WTC11 (cell line): ENCODE data around the gene NLRC5. TPM values are rescaled to one million over a fixed set of nuclear protein-coding genes. Genes with fewer than 3 reads are reported as not detected.

Experiments used
- ATAC-seq: fragments of 200-7000 bp; cut with Tn5 transposase; 2 replicates; pipeline ENCODE4 v1.10.0; 2021; ENCODE audit warnings: mild to moderate bottlenecking, moderate library complexity
- CTCF ChIA-PET: fragments of 300-600 bp; sonication (Branson Sonifier 250); formaldehyde crosslinking; loops from one replicate; lab custom pipeline; 2021; ENCODE audit warnings: antibody characterized with exemption; lab: Charles Lee
- POLR2A ChIA-PET: fragments of 350-600 bp; sonication (Branson Sonifier 250); formaldehyde crosslinking; loops from one replicate; lab custom pipeline; 2021; ENCODE audit warnings: antibody characterized with exemption; lab: Charles Lee
- DNase-seq: peaks from one replicate; pipeline ENCODE4 v3.0.0; 2021; ENCODE audit warnings: low spot score
- H3K27ac Mint-ChIP-seq: 2 replicates; pipeline ENCODE4 v1.8.0; 2021; ENCODE audit warnings: mixed read lengths
- H3K27me3 Mint-ChIP-seq: 2 replicates; pipeline ENCODE4 v1.8.0; 2021; ENCODE audit warnings: low read depth, mild to moderate bottlenecking, moderate library complexity, mixed read lengths
- H3K36me3 Mint-ChIP-seq: 2 replicates; pipeline ENCODE4 v1.8.0; 2021; ENCODE audit warnings: mixed read lengths
- H3K4me1 Mint-ChIP-seq: 2 replicates; pipeline ENCODE4 v1.8.0; 2022; ENCODE audit warnings: mixed read lengths
- H3K4me3 Mint-ChIP-seq: 2 replicates; pipeline ENCODE4 v1.8.0; 2021; ENCODE audit warnings: mild to moderate bottlenecking, moderate library complexity, mixed read lengths
- H3K9me3 Mint-ChIP-seq: 2 replicates; pipeline ENCODE4 v1.8.0; 2021; ENCODE audit warnings: mixed read lengths
- ATF1 ChIP-seq: sonication (generic); formaldehyde crosslinking; IDR thresholded peaks from 2 replicates; pipeline ENCODE4 v1.8.1; 2023; ENCODE audit warnings: mild to moderate bottlenecking, moderate library complexity, missing genetic modification reagents
- ATF6 ChIP-seq: sonication (generic); formaldehyde crosslinking; IDR thresholded peaks from 2 replicates; pipeline ENCODE4 v1.8.1; 2023; ENCODE audit warnings: mild to moderate bottlenecking, missing genetic modification reagents
- ERG ChIP-seq: fragments of 250-450 bp; sonication (Bioruptor Pico); IDR thresholded peaks from 2 replicates; pipeline ENCODE4 v1.8.0; 2021; ENCODE audit warnings: mild to moderate bottlenecking
- HMGA2 ChIP-seq: fragments of 250-450 bp; sonication (Bioruptor Pico); IDR thresholded peaks from 2 replicates; pipeline ENCODE4 v1.4.0; 2021; ENCODE audit warnings: mild to moderate bottlenecking, moderate library complexity
- MAX ChIP-seq: sonication (generic); formaldehyde crosslinking; IDR thresholded peaks from 2 replicates; pipeline ENCODE4 v1.8.0; 2022; ENCODE audit warnings: mild to moderate bottlenecking, missing genetic modification reagents
- MLX ChIP-seq: sonication (generic); formaldehyde crosslinking; IDR thresholded peaks from 2 replicates; pipeline ENCODE4 v1.8.1; 2023; ENCODE audit warnings: mild to moderate bottlenecking, missing genetic modification reagents, moderate library complexity
- NFE2L1 ChIP-seq: sonication (generic); formaldehyde crosslinking; IDR thresholded peaks from 2 replicates; pipeline ENCODE4 v1.8.1; 2023; ENCODE audit warnings: missing genetic modification reagents
- NR1H2 ChIP-seq: sonication (generic); formaldehyde crosslinking; IDR thresholded peaks from 2 replicates; pipeline ENCODE4 v1.9.0; 2021; ENCODE audit warnings: mild to moderate bottlenecking, moderate library complexity, missing genetic modification reagents
- SMAD4 ChIP-seq: sonication (generic); formaldehyde crosslinking; IDR thresholded peaks from 2 replicates; pipeline ENCODE4 v1.8.0; 2022; ENCODE audit warnings: mild to moderate bottlenecking, missing genetic modification reagents
- SP1 ChIP-seq: sonication (generic); formaldehyde crosslinking; conservative IDR thresholded peaks from 2 replicates; pipeline ENCODE4 v1.8.1; 2022; ENCODE audit warnings: missing genetic modification reagents
- ZBTB43 ChIP-seq: sonication (generic); formaldehyde crosslinking; IDR thresholded peaks from 2 replicates; pipeline ENCODE4 v1.8.1; 2023; ENCODE audit warnings: mild to moderate bottlenecking, missing genetic modification reagents
- ZMAT4 ChIP-seq: fragments of 250-450 bp; sonication (Bioruptor Pico); IDR thresholded peaks from 2 replicates; pipeline ENCODE4 v1.9.0; 2021; ENCODE audit warnings: mild to moderate bottlenecking
- ZNF281 ChIP-seq: sonication (generic); formaldehyde crosslinking; IDR thresholded peaks from 2 replicates; pipeline ENCODE4 v1.8.0; 2023; ENCODE audit warnings: mild to moderate bottlenecking, missing genetic modification reagents
- ZNF396 ChIP-seq: fragments of 250-450 bp; sonication (Bioruptor Pico); IDR thresholded peaks from 2 replicates; pipeline ENCODE4 v1.8.0; 2021; ENCODE audit warnings: mild to moderate bottlenecking, moderate library complexity, borderline replicate concordance
- ZNF423 ChIP-seq: fragments of 250-450 bp; sonication (Bioruptor Pico); IDR thresholded peaks from 2 replicates; pipeline ENCODE4 v2.1.2; 2022; ENCODE audit warnings: mild to moderate bottlenecking, moderate library complexity
- ZNF512 ChIP-seq: sonication (generic); formaldehyde crosslinking; IDR thresholded peaks from 2 replicates; pipeline ENCODE4 v1.8.1; 2022; ENCODE audit warnings: missing genetic modification reagents, borderline replicate concordance
- total RNA-seq: library from RNA; stranded (reverse); gene quantifications from 3 replicates; pipeline ENCODE4 v1.2.3, GENCODE V29; 2021

Gene NLRC5
- total RNA-seq, 1 experiment from 2014 or later: 2.8 TPM

- Mint-ChIP-seq H3K36me3 (no peaks in the 10 kb centered on the region), H3K4me1 (peaks cover 17% of the 10 kb centered on the region), H3K4me3 (no peak overlapping the region), H3K27me3 (no peaks in the 10 kb centered on the region), H3K27ac (no peak overlapping the region), H3K9me3 (no peaks in the 10 kb centered on the region)
- TF ChIP-seq ZNF281 (CRISPR knock-in tag) (no peak), SMAD4 (CRISPR knock-in tag) (no peak), ERG (CRISPR knock-in tag) (no peak), ATF1 (CRISPR knock-in tag) (no peak), NFE2L1 (CRISPR knock-in tag) (no peak), ZNF396 (no peak), ZNF423 (CRISPR knock-in tag) (no peak)
- no peak for DNase-seq
- ChIA-PET CTCF (no interaction called here), POLR2A (no interaction called here)
- no peak for ATAC-seq
Observed at GRCh38 chr16:57049678-57050077, 60.3 kb downstream of the NLRC5 start.

- H3K27me3 Mint-ChIP-seq: no peaks in the 10 kb centered on the region
- H3K9me3 Mint-ChIP-seq: no peaks in the 10 kb centered on the region
- H3K4me1 Mint-ChIP-seq: peaks cover 22% of the 10 kb centered on the region
- ATAC-seq: no peak
- H3K4me3 Mint-ChIP-seq: no peak overlapping the region
- TF ChIP-seq HMGA2 (CRISPR knock-in tag) (no peak), ATF6 (CRISPR knock-in tag) (no peak), SP1 (CRISPR knock-in tag) (no peak), MLX (CRISPR knock-in tag) (no peak), NR1H2 (CRISPR knock-in tag) (no peak), ZNF512 (CRISPR knock-in tag) (no peak), ZNF423 (CRISPR knock-in tag) (no peak), ZBTB43 (CRISPR knock-in tag) (no peak), MAX (CRISPR knock-in tag) (no peak), ZMAT4 (CRISPR knock-in tag) (no peak)
- no peak overlapping the region for H3K27ac Mint-ChIP-seq
- DNase-seq: no peak
- ChIA-PET CTCF (interaction anchor here (1.2 to 1.5 kb wide), 3 partner anchors 33 to 87 kb away, joined by 3 to 5 read pairs (median 4); partner anchors contain the start of gene CPNE2), POLR2A (no interaction called here)
- no peaks in the 10 kb centered on the region for H3K36me3 Mint-ChIP-seq
Observed at GRCh38 chr16:57051696-57052228, 62.4 kb downstream of the NLRC5 start.
